ENCODE data around the gene RDH8.

The RDH8 gene

GRCh38 chr19:10004617-10005016 lies 8.7 kb upstream of the RDH8 start:
- no peaks in the 10 kb centered on the region for H3K36me3 ChIP-seq (ENCODE audit: control insufficient read depth, insufficient read depth, low read length)
- 82 to 90% methylated on average over 9 of the region's 9 CpGs for WGBS, 2 experiments
- no peak overlapping the region for H3K27ac ChIP-seq (ENCODE audit: insufficient read depth, low read depth, low read length, poor library complexity, severe bottlenecking)
- peaks cover 19% of the 10 kb centered on the region for H3K4me1 ChIP-seq (ENCODE audit: control insufficient read depth, insufficient read depth, low read length)
- H3K27me3 ChIP-seq (ENCODE audit: control insufficient read depth, insufficient read depth, low read length, poor library complexity, severe bottlenecking): peaks cover 15% of the 10 kb centered on the region
- H3K4me3 ChIP-seq (ENCODE audit: insufficient read depth, low read depth, low read length): no peak overlapping the region
- no peaks in the 10 kb centered on the region for H3K9me3 ChIP-seq (ENCODE audit: control insufficient read depth, low read length)

GRCh38 chr19:10005632-10006334 lies 7.5 kb upstream of the RDH8 start:
- Histone ChIP-seq H3K27me3 (ENCODE audit: control insufficient read depth, insufficient read depth, low read length, poor library complexity, severe bottlenecking) (peaks cover 26% of the 10 kb centered on the region), H3K9me3 (ENCODE audit: control insufficient read depth, low read length) (no peaks in the 10 kb centered on the region), H3K4me3 (ENCODE audit: insufficient read depth, low read depth, low read length) (no peak overlapping the region), H3K36me3 (ENCODE audit: control insufficient read depth, insufficient read depth, low read length) (no peaks in the 10 kb centered on the region), H3K27ac (ENCODE audit: insufficient read depth, low read depth, low read length, poor library complexity, severe bottlenecking) (no peak overlapping the region), H3K4me1 (ENCODE audit: control insufficient read depth, insufficient read depth, low read length) (peaks cover 22% of the 10 kb centered on the region)
- WGBS, 2 experiments: 89% methylated on average over 17 of the region's 17 CpGs

- no peaks in the 10 kb centered on the region for H3K36me3 ChIP-seq (ENCODE audit: control insufficient read depth, insufficient read depth, low read length)
- 75 to 83% methylated on average over 6 to 7 of the region's 7 CpGs for WGBS, 2 experiments
- H3K27me3 ChIP-seq (ENCODE audit: control insufficient read depth, insufficient read depth, low read length, poor library complexity, severe bottlenecking): peaks cover 32% of the 10 kb centered on the region
- H3K27ac ChIP-seq (ENCODE audit: insufficient read depth, low read depth, low read length, poor library complexity, severe bottlenecking): no peak overlapping the region
- H3K9me3 ChIP-seq (ENCODE audit: control insufficient read depth, low read length): no peaks in the 10 kb centered on the region
- no peak overlapping the region for H3K4me3 ChIP-seq (ENCODE audit: insufficient read depth, low read depth, low read length)
- peaks cover 22% of the 10 kb centered on the region for H3K4me1 ChIP-seq (ENCODE audit: control insufficient read depth, insufficient read depth, low read length)
These were observed 7.0 kb upstream of the RDH8 start for GRCh38 chr19:10006335-10006708.

GRCh38 chr19:10006752-10007323 lies 6.4 kb upstream of the RDH8 start:
- Histone ChIP-seq H3K9me3 (ENCODE audit: control insufficient read depth, low read length) (no peaks in the 10 kb centered on the region), H3K36me3 (ENCODE audit: control insufficient read depth, insufficient read depth, low read length) (no peaks in the 10 kb centered on the region), H3K27ac (ENCODE audit: insufficient read depth, low read depth, low read length, poor library complexity, severe bottlenecking) (no peak overlapping the region), H3K4me3 (ENCODE audit: insufficient read depth, low read depth, low read length) (no peak overlapping the region), H3K27me3 (ENCODE audit: control insufficient read depth, insufficient read depth, low read length, poor library complexity, severe bottlenecking) (peaks cover 37% of the 10 kb centered on the region), H3K4me1 (ENCODE audit: control insufficient read depth, insufficient read depth, low read length) (peaks cover 22% of the 10 kb centered on the region)

- H3K27me3 ChIP-seq (ENCODE audit: control insufficient read depth, insufficient read depth, low read length, poor library complexity, severe bottlenecking): peaks cover 44% of the 10 kb centered on the region
- peaks cover 22% of the 10 kb centered on the region for H3K4me1 ChIP-seq (ENCODE audit: control insufficient read depth, insufficient read depth, low read length)
- H3K4me3 ChIP-seq (ENCODE audit: insufficient read depth, low read depth, low read length): no peak overlapping the region
- no peak overlapping the region for H3K27ac ChIP-seq (ENCODE audit: insufficient read depth, low read depth, low read length, poor library complexity, severe bottlenecking)
- WGBS, 2 experiments: 52 to 57% methylated on average over 12 to 13 of the region's 13 CpGs
- no peaks in the 10 kb centered on the region for H3K36me3 ChIP-seq (ENCODE audit: control insufficient read depth, insufficient read depth, low read length)
- H3K9me3 ChIP-seq (ENCODE audit: control insufficient read depth, low read length): no peaks in the 10 kb centered on the region
These were observed 5.7 kb upstream of the RDH8 start for GRCh38 chr19:10007371-10008183.

GRCh38 chr19:10008184-10008765 lies 5.0 kb upstream of the RDH8 start:
- Histone ChIP-seq H3K27ac (ENCODE audit: insufficient read depth, low read depth, low read length, poor library complexity, severe bottlenecking) (peak overlapping the region; percentile 44), H3K4me3 (ENCODE audit: insufficient read depth, low read depth, low read length) (no peak overlapping the region)
- WGBS, 2 experiments: 51 to 53% methylated on average over 11 of the region's 11 CpGs

GRCh38 chr19:10009714-10010224 lies 3.5 kb upstream of the RDH8 start:
- no peaks in the 10 kb centered on the region for H3K9me3 ChIP-seq (ENCODE audit: control insufficient read depth, low read length)
- H3K27me3 ChIP-seq (ENCODE audit: control insufficient read depth, insufficient read depth, low read length, poor library complexity, severe bottlenecking): peaks cover 49% of the 10 kb centered on the region
- WGBS, 2 experiments: 12% methylated on average over 22 of the region's 22 CpGs
- no peak overlapping the region for H3K4me3 ChIP-seq (ENCODE audit: insufficient read depth, low read depth, low read length)
- no peaks in the 10 kb centered on the region for H3K36me3 ChIP-seq (ENCODE audit: control insufficient read depth, insufficient read depth, low read length)
- H3K27ac ChIP-seq (ENCODE audit: insufficient read depth, low read depth, low read length, poor library complexity, severe bottlenecking): no peak overlapping the region
- peaks cover 22% of the 10 kb centered on the region for H3K4me1 ChIP-seq (ENCODE audit: control insufficient read depth, insufficient read depth, low read length)

More at GRCh38 chr19:10008184-10008765, 5.0 kb upstream of the RDH8 start:
- no peaks in the 10 kb centered on the region for H3K36me3 ChIP-seq (ENCODE audit: control insufficient read depth, insufficient read depth, low read length)
- H3K9me3 ChIP-seq (ENCODE audit: control insufficient read depth, low read length): no peaks in the 10 kb centered on the region
- H3K27me3 ChIP-seq (ENCODE audit: control insufficient read depth, insufficient read depth, low read length, poor library complexity, severe bottlenecking): peaks cover 45% of the 10 kb centered on the region
- H3K4me1 ChIP-seq (ENCODE audit: control insufficient read depth, insufficient read depth, low read length): peaks cover 22% of the 10 kb centered on the region

- 1% methylated on average over 38 of the region's 38 CpGs for WGBS, 2 experiments
- Histone ChIP-seq H3K9me3 (ENCODE audit: control insufficient read depth, low read length) (no peaks in the 10 kb centered on the region), H3K4me1 (ENCODE audit: control insufficient read depth, insufficient read depth, low read length) (peaks cover 22% of the 10 kb centered on the region), H3K27me3 (ENCODE audit: control insufficient read depth, insufficient read depth, low read length, poor library complexity, severe bottlenecking) (peaks cover 49% of the 10 kb centered on the region), H3K36me3 (ENCODE audit: control insufficient read depth, insufficient read depth, low read length) (no peaks in the 10 kb centered on the region), H3K27ac (ENCODE audit: insufficient read depth, low read depth, low read length, poor library complexity, severe bottlenecking) (no peak within 1 kb of the TSS), H3K4me3 (ENCODE audit: insufficient read depth, low read depth, low read length) (peak within 1 kb of the TSS; percentile 13)
These were observed 3.0 kb upstream of the RDH8 start, which contains the start of gene COL5A3 for GRCh38 chr19:10010247-10010691. TSS of gene COL5A3 (minus strand) at chr19:10010504. CDS start at chr19:10010385, 119 bp downstream.

GRCh38 chr19:10010939-10011338 lies 2.3 kb upstream of the RDH8 start:
- no peak overlapping the region for H3K4me3 ChIP-seq (ENCODE audit: insufficient read depth, low read depth, low read length)
- H3K27ac ChIP-seq (ENCODE audit: insufficient read depth, low read depth, low read length, poor library complexity, severe bottlenecking): no peak overlapping the region
- peaks cover 49% of the 10 kb centered on the region for H3K27me3 ChIP-seq (ENCODE audit: control insufficient read depth, insufficient read depth, low read length, poor library complexity, severe bottlenecking)
- 85 to 87% methylated on average over 9 of the region's 9 CpGs for WGBS, 2 experiments
- peaks cover 22% of the 10 kb centered on the region for H3K4me1 ChIP-seq (ENCODE audit: control insufficient read depth, insufficient read depth, low read length)
- H3K9me3 ChIP-seq (ENCODE audit: control insufficient read depth, low read length): no peaks in the 10 kb centered on the region
- H3K36me3 ChIP-seq (ENCODE audit: control insufficient read depth, insufficient read depth, low read length): no peaks in the 10 kb centered on the region
